GM21723 (cell line): ENCODE results near the gene SOD1.

ENCODE experiments used
- ATAC-seq: cut with Tn5 transposase; IDR thresholded peaks from one replicate; pipeline ENCODE4 v1.9.1; 2021; ENCODE audit warnings: mild to moderate bottlenecking, moderate library complexity; ENCODE audit not compliant: unreplicated experiment

The SOD1 gene

DNA sequence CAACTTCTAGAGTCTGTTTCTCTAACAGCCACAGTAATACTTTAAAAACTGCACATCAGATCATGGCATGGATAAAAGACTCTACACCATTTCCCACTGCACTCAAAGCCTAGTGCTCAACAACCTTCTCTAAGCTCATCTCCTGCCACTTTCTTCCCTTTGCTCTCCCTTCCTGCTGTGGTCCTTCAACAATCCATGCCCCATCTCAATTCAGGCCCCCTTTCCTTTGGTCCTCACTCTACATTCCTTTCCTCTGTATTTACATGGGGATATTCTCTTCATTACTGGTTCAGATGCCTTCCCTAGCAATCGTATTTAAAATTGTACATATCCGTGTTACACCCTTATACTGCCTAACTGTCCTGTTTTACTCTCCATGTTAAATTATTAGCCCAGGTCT, 19.0 kb downstream of the SOD1 start:
- ATAC-seq: no peak

DNA sequence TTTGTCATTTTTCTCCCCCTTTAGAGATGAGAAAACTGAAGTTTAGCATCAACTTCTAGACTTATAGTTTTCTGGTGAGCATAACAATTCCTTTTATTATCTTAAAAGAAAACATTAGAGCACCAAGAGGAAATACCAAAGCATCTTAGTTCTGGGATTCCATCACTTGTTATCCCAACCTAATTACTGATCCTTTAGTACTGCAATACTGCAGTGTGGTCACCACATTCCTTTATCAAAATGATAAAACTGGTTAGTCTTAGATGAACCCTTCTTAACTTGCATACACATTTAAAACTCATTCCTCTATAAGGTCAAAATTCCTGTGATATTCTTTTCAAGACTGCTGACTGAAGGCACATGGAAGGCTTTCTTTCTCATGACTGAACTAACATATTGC, 23.1 kb downstream of the SOD1 start:
- no peak for ATAC-seq

DNA sequence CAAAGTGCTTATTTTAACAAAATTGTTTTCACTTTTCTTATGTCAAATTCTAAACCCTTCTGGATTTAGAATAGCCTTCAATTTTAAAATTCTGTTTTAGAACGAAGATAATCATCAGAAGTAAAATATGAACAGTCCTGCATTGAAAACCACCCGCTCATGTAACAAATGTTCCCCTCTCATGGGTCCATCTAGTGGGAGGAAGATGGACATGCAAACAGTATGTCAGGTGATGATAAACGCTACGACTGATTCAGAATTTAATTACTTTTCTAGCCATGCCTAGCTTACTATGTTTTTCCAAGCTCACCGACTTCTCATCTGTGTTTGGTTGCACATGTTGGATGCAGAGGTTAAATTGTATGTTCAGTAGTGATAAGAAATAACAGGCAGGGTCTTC, 23.5 kb downstream of the SOD1 start:
- ATAC-seq: no peak

DNA sequence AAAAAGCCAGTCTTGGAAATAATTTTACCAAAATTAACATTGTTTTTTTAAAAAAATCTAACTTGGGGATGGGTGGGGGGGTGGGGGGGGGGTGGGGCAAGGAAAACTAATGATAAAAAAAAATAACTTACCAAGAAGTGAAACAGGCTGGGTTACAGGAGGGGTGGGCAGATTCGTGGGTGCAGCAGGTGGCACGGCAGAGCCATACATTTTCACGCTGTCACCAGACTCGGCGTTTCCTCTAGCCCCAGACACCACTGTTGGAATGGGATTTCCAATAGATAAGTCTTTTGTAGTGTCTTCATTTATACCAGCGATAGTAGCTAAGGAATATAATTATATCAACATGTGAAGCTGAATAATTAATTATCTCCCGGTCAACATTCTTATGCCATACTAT, 25.4 kb downstream of the SOD1 start:
- ATAC-seq: no peak

DNA sequence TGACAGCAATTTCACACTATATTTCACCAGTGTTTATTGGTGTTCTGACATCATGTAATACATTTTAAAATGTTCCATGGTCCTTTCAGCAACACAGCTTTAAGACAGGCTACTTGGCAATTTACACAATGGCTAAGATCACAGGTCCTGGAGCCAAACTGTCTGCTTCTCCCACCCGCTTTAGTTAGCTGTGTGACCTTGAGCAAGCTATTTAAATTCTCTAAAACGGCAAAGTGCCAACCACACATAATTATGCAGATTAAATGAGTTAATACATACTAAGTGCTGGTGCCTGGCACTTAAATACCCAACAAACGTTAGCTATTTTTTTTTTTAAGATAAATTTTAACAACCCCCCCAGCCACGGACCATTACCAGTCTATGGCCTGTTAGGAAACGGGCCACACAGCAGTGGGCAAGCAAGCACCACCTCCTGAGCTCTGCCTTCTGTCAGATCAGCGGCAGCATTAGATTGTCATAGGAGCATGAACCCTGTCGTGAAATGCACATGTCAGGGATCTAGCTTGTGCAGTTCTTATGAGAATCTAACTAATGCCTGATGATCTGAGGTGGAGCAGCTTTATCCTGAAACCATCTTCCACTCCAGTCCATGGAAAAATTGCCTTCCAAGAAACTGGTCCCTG, 26.9 kb downstream of the SOD1 start:
- no peak for ATAC-seq

DNA sequence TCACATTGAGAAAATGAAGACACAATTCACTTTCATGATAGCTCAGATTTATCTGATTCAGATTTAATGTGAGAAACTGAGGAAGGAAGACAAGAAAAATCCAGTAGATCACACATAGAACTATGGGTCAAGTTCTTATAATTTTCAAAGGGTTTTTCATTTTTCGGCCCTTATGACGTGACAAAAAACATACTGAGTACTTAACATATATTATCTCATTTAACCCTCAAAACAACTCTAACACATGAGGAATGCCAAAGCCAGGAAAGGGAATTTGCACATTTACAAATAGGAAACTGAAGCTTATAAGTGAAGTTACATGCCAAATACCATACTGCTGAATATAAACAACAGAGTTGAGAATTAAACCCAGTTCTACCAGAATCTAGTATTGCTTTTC, 27.6 kb downstream of the SOD1 start:
- no peak for ATAC-seq

DNA sequence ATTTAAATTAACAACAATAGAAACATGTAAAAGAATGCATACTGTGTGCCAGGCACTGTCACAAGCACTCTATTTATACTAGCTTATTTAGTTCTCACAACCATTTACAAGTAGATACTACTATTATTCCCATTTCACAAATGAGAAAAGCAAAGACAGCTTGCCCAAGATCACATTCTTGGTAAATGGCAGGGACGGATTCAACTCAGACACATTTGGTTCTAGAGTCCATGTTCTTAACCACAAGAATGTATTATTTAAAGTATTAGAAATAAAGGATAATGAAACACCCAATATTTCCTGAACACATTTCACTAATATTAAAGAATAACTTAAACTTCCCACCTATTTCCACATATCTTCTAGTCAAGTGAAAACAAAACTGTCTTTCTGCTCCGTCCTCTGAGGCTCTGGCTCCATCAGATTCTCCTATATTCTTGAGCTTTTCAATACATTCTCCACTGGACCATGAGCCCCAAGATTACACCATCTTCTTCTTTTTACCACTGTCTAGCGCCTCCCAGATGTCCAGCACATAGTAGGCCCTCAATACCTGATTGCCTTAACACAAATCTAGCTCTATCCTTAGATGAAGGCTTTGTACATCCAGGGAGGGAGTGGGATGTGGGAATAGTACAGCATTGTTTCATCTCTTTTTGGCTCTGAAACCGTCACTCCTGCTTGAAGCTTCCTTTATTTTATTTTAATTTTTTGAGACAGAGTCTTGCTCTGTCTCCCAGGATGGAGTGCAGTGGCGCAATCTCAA, 29.3 kb downstream of the SOD1 start:
- no peak for ATAC-seq

DNA sequence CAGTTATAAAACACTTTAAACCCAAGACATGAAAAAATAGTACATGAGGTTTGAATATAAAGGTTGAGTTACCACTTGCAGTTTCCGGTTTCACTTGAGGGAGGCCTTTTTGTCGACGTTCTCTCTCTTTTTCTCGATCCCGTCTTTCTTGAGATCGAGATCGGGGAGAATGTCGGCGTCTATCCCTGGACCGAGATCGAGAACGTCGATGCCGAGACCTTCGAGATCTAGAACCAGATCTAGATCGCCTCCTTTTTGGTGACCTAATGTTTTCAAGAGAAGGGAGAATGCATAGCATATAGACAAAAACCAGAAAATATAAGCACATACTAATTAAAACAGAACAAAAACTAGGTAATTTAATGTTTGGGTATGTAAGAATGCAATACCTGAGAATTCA, 33.7 kb downstream of the SOD1 start:
- no peak for ATAC-seq

DNA sequence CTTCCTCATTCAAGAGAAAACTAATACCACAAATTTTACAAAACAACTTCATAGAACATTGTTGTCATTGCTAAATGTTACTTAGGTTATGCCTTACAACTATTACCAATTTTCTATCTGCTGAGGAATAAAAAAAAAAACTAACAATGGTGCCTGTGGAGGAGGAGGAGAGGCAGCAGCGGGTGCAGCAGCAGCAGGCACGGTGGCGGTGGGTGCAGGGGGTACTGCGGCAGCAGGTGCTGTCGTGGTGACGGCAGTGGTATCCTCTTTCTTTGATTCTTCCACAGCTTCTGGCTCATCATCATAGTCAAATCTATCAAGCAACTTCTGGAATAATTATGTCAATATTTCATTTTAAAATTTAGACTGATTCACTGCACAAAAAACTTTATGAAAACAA, 36.9 kb downstream of the SOD1 start:
- ATAC-seq: no peak

DNA sequence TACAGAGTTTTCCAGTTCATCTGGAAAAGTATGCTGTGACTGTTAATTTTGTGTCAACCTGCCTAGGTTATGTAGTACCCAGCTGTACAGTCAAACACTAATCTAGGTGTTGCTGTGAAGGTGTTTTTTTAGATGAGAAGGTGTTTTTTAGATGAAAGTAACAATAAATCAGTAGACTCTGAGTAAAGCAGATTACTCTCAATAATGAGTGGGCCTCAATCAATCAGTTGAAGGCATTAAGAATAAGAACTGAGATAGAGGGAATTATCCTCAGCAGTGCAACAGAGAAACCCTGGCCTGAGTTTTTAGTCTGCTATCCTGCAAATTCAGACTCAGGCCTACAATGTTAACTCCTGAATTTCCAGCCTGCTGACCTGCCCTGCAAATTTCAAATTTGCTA, 39.0 kb downstream of the SOD1 start:
- no peak for ATAC-seq

DNA sequence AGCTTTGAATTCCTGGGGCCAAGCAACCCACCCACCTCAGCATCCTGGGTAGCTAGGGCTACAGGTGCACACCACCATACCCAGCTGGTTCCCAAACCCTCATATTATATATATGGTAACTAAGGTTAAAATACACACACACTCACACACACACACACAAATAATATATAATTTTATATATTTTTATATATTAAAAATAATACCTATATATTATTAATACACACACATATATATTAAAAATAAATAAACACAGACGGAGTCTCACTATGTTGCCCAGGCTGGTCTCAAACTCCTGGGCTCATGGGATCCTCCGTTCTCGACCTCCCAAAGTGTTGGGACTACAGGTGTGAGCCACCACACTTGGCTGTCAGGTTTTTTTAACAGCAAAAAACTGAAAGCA, 40.5 kb downstream of the SOD1 start:
- ATAC-seq: no peak

DNA sequence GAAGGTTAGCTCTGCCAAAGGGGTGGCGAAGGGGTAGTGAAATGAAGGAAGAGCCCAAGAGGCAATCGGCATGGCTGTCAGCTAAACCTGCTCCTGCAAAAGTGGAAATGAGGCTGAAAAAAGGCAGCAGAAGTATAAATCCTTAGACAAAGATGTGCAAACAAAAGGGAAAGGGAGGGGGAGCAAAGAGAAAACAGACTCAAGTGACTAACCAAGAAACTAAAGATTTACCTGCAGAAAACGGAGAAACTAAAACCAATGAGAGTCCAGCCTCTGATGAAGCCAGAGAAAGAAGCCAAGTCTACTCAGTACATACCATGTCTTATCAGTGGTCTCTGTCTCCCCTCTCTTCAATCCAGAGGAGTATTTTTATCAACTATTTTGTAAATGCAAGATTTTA, 47.1 kb downstream of the SOD1 start:
- ATAC-seq: no peak

DNA sequence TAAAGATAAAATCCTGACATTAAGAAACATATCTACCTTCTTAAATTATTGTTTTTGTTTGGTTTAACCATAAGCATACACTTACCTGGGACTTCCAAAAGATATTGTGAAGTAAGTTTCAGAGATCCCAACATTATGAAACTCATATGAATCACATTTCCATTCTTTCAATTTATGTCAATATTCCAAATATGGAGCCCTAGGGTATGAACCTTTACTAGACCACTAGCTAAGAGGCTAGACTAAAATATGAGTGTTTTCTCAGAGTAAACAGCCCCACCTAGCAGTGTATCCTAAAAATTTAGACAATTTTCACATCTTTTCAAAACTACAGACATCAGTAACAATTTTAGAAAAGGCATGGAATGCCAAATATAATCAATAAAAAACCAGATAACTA, 48.0 kb downstream of the SOD1 start:
- ATAC-seq: no peak

DNA sequence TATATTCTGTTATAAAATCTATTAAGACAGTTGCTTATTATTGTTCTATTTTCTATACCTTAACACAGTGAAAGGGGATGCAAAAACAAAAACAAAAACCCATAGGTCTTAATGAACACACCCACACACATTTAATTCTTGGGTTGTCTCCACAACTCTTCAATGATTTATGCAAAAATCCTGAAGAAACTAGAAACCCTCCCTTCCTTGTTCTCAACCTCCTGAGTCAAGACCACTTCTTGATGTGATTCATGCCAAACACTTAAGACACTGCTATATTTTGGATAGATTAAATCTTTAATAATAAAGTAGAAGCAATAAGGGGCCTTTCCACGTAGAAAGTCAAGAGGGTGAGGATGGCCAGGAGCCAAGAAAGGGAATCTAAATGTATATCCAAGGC, 49.0 kb downstream of the SOD1 start:
- no peak for ATAC-seq

DNA sequence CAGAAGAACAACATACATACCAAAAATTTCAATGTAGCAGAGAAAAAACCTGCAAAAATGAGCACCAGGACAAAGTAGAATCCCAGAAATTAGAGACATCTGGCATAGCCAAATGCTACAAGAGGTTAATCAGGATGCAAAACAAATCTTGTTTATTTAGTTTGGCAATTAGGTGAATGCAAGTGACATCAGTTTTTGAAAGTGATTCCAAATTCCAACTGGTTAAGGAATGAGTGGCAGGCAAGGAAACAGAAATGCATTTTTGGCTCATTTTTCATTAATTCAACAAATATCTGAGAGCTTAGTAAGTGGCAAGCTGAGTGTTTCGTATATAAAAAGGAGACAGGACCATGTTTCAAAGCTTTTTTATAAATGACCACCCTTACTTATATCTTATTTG, 51.1 kb downstream of the SOD1 start:
- no peak for ATAC-seq

DNA sequence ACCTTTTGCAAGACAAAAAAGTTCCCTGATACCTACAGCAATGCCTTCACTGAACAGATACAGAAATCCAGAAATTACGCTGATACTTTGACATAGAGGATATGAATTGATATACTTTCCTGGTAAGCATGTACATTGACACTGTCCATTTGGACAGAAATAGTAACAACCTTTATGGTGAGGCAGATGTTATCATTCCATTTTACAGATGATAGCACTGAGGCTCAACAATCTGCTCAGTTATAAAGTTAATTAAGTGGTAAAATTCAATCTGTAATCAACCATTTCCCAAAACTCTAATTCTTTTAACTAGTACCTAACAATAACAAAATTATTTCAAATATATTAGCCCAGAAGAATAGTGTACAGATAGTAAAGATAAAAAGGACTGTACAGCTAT, 51.8 kb downstream of the SOD1 start:
- no peak for ATAC-seq

DNA sequence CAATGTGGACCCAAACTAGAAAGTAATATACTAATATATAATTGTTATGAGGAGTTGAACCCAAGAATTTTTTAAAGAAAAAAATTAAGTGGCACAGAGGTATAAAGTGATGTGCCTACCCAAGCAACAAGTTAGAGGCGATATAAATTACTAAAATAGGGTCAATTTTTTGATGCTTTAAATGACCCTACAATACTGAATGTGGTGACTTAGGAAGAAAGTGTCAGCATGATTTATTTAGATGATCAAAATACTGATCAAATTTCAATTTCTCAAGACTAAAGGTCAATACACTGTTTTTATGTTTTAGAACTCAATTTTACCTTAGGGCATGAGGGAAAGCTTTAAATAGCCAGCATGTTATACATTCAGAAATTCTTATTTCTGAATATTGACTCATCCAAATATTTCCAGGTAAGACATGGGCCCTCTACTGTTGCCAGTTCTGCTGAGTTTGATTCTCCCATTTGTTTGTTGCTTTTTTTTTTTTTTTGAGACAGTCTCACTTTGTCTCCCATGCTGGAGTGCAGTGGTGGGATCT, 52.3 kb downstream of the SOD1 start:
- ATAC-seq: no peak

DNA sequence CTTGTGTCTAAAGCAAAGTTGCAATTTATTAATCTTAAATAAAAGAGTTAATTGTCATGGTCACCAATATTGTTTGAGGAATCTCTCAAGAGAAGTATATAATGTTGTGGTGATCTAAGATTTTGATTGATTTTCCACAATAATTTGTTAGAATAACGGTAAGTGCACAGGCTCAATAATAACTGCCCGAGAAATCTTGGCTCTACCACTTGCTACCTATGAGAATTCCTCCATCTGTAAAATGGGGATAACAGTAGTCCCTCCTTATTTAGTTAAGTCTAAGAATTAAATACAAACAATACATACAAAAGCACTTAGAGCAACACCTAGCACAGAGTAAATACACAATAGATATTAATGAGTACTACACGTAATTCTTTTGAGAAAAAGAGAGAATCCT, 53.6 kb downstream of the SOD1 start:
- no peak for ATAC-seq

DNA sequence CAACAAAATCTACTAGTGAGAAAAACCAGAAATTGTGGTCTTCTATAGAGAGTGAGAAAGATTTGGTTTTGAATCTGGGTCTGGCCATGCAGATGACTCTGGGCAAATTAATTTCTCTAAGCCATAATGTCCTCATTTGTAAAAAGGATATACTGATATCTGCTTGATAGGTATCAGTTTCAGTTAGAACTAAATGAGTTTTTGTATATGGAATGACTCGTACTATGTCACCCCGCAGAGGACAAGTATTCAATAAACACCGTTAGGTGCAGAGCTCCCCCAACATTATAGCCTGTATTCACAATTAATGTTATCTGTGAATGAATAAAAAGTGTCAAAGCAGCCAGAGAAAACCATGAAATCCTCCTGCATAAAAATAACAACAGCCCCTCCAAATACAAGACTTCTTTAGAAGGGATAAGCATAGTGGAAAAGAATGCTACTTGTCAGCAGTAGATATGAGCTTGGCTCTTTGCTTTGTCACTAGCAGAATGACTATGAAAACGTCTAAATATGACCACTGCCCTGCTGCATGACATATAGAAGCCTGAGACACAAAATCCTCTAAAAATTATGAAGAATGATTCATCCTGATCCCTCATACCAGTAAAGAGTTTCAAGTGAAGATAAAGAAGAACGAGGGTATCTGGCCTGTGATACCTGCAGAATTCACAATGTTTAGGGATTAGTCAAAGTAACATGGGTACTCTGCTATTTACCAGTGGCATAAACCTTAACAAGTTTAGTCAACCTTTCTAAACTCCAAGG, 54.7 kb downstream of the SOD1 start:
- peak; percentile 61 for ATAC-seq

DNA sequence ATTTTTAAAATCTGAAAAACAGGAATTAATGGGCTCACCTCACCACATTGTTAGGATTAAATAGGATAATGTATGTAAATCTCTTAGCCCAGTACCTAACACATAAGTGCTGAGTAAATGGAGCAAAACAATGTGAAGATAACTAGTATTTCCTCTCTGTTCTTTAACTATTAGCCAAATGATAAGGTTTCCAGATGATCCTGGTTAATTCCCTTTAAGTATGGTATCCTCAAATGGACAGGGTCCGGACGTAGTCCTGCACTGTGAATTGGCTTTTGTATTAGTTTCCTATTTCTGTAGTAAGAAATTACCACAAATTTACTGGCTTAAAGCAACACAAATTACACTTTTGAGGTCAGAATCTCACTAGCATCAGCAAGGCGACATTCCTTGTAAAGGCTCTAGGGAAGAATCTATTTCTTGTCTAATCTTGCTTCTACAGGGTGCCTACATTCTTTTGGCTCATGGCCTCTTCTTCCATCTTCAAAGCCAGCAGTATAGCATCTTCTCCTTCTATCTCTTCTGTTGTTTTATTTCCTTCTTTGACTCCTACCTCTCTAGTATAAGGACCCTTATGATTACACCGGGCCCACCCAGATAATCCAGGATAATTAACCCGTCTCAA, 55.4 kb downstream of the SOD1 start:
- ATAC-seq: no peak

DNA sequence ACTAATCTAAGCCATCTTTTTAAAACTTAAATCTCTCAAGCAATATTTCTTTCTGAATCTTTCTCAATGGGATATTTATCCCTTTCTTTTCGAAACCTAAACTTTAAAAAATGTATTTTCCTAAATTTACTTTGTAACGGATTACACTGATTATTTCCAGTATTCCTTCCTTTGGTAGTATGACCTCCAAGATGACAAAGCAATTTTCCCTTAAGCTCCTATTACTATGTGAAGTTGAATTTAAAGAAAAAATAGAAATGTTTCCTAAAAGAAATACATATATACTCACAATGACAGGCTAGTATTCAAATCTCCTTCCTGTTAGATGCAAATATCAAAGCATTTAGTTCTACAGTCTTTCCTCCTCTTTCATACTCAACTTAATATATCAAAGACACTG, 56.6 kb downstream of the SOD1 start:
- no peak for ATAC-seq
